ENCODE results near the gene UBE2O.
"Not testable (repeated sequence)": the region's sequence is repeated elsewhere in the genome, so short reads cannot be mapped to it uniquely, and the experiment has no call there.

UBE2O gene

GRCh38 chr17:76351526-76352071 is 101.4 kb downstream of the UBE2O start:
- TF ChIP-seq, protein P1, sequence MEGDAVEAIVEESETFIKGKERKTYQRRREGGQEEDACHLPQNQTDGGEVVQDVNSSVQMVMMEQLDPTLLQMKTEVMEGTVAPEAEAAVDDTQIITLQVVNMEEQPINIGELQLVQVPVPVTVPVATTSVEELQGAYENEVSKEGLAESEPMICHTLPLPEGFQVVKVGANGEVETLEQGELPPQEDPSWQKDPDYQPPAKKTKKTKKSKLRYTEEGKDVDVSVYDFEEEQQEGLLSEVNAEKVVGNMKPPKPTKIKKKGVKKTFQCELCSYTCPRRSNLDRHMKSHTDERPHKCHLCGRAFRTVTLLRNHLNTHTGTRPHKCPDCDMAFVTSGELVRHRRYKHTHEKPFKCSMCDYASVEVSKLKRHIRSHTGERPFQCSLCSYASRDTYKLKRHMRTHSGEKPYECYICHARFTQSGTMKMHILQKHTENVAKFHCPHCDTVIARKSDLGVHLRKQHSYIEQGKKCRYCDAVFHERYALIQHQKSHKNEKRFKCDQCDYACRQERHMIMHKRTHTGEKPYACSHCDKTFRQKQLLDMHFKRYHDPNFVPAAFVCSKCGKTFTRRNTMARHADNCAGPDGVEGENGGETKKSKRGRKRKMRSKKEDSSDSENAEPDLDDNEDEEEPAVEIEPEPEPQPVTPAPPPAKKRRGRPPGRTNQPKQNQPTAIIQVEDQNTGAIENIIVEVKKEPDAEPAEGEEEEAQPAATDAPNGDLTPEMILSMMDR (IDR thresholded peaks at IDR 0.05; ENCODE audit: low read depth, low read length): no peak
- H3K4me3 ChIP-seq (ENCODE audit: low read depth, low read length): no peak overlapping the region

DNA sequence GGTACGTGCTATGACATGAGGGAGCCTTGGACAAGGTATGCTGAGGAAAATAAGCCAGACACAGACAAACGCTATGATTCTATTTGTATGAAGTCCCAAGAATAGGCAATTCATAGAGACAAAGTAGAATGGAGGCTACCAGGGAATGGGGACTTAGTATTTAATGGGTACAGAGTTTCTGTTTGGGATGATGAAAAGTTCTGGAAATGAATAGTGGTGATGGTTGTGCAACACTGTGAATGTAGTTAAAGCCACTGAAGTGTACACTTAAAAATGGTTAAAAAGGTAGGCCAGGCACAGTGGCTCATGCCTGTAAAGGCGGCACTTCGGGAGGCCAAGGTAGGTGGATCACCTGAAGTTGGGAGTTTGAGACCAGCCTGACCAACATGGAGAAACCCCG is 102.5 kb downstream of the UBE2O start:
- TF ChIP-seq, protein P1 (IDR thresholded peaks at IDR 0.05; ENCODE audit: low read depth, low read length): no peak
- H3K4me3 ChIP-seq (ENCODE audit: low read depth, low read length): no peak overlapping the region

GRCh38 chr17:76346936-76347335 is 106.0 kb downstream of the UBE2O start:
- H3K4me3 ChIP-seq (ENCODE audit: low read depth, low read length): not testable (repeated sequence)

DNA sequence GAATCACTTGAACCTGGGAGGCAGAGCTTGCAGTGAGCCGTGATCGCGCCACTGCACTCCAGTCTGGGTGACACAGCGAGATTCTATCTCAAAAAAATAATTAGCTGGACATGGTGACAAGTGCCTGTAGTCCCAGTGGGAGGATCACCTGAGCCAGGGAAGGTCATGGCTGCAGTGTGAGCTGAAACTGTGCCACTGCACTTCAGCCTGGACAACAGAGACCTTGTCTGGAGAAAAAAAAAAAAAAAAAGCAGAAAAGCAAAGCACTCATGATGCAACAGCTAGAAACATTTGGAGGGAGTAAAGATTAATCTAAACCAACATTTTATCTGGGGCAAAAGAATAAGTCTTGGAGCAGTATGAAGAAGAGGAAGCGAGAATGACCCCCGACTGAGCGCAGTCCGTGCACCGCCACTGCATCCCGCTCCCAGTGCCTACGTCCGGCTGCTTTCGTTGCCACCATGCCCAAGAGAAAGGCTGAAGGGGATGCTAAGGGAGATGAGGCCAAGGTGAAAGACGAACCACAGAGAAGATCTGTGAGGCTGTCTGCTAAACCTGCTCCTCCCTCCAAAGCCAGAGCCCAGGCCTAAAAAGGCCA is 107.5 kb downstream of the UBE2O start:
- TF ChIP-seq, protein P1 (IDR thresholded peaks at IDR 0.05; ENCODE audit: low read depth, low read length): no peak
- H3K4me3 ChIP-seq (ENCODE audit: low read depth, low read length): no peak overlapping the region

- no peak overlapping the region for H3K4me3 ChIP-seq (ENCODE audit: low read depth, low read length)
- TF ChIP-seq, protein P1 (IDR thresholded peaks at IDR 0.05; ENCODE audit: low read depth, low read length): no peak
Measured at GRCh38 chr17:76343106-76343505, 109.8 kb downstream of the UBE2O start.

DNA sequence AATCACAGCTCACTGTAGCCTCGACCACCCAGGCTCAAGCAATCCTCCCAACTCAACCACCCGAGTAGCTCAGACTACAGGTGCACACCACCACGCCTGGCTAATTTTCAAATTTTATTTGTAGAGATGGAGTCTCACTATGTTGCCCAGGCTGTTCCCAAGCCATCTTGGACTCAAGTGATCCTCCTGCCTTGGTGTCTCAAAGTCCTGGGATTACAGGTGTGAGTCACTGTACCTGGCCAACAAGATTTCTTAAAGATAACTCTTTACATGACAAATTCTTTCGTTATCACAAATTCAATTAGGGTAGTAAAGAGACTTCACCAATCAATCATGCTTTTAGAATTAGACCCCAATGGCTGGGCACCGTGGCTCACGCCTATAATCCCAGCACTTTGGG is 111.7 kb downstream of the UBE2O start:
- TF ChIP-seq, protein P1 (IDR thresholded peaks at IDR 0.05; ENCODE audit: low read depth, low read length): no peak
- H3K4me3 ChIP-seq (ENCODE audit: low read depth, low read length): no peak overlapping the region

Data from WI38 (cell line).